HG02885 (cell line): ENCODE measurements around the gene PRIM1.
"Not testable (repeated sequence)": the region's sequence is repeated elsewhere in the genome, so short reads cannot be mapped to it uniquely, and the experiment has no call there.

Source experiments
- ATAC-seq: cut with Tn5 transposase; IDR thresholded peaks from one replicate; pipeline ENCODE4 v1.9.1; 2021; ENCODE audit warnings: mild to moderate bottlenecking; ENCODE audit not compliant: unreplicated experiment, poor library complexity

Gene PRIM1

GRCh38 chr12:56763753-56764657 lies 11.9 kb upstream of the PRIM1 start:
- ATAC-seq: no peak

- ATAC-seq: no peak
Observed at GRCh38 chr12:56761812-56762211, 9.7 kb upstream of the PRIM1 start.

GRCh38 chr12:56760460-56760859 lies 8.3 kb upstream of the PRIM1 start:
- ATAC-seq: no peak

GRCh38 chr12:56759263-56759908 lies 7.3 kb upstream of the PRIM1 start:
- ATAC-seq: no peak

- no peak for ATAC-seq
Observed at GRCh38 chr12:56758728-56759262, 6.7 kb upstream of the PRIM1 start.

- not testable (repeated sequence) for ATAC-seq
Observed at GRCh38 chr12:56757971-56758370, 5.8 kb upstream of the PRIM1 start.

GRCh38 chr12:56753566-56753965 lies 1.4 kb upstream of the PRIM1 start:
- ATAC-seq: no peak

- ATAC-seq: not testable (repeated sequence)
Observed at GRCh38 chr12:56750596-56750995, 1.5 kb downstream of the PRIM1 start.

- no peak for ATAC-seq
Observed at GRCh38 chr12:56749853-56750252, 2.3 kb downstream of the PRIM1 start.

- no peak for ATAC-seq
Observed at GRCh38 chr12:56749359-56749758, 2.8 kb downstream of the PRIM1 start.

- no peak for ATAC-seq
Observed at GRCh38 chr12:56728139-56728861, 23.8 kb downstream of the PRIM1 start.

- not testable (repeated sequence) for ATAC-seq
Observed at GRCh38 chr12:56726196-56726675, 25.9 kb downstream of the PRIM1 start.

- no peak for ATAC-seq
Observed at GRCh38 chr12:56725723-56726102, 26.4 kb downstream of the PRIM1 start.

- ATAC-seq: peak; percentile 93
Observed at GRCh38 chr12:56724972-56725722, 27.0 kb downstream of the PRIM1 start, which contains the start of gene NACA. Gene NACA (minus strand): TSS chr12:56725299. CDS start chr12:56724521, 778 bp downstream.

GRCh38 chr12:56724701-56724971 lies 27.5 kb downstream of the PRIM1 start:
- no peak for ATAC-seq

GRCh38 chr12:56723889-56724700 lies 28.0 kb downstream of the PRIM1 start:
- no peak for ATAC-seq

GRCh38 chr12:56723352-56723751 lies 28.8 kb downstream of the PRIM1 start:
- ATAC-seq: no peak

GRCh38 chr12:56722832-56723231 lies 29.3 kb downstream of the PRIM1 start:
- no peak for ATAC-seq

- ATAC-seq: no peak
Observed at GRCh38 chr12:56721721-56722120, 30.4 kb downstream of the PRIM1 start.
